ENCODE data around the gene SPARC. TPM values are rescaled to one million over a fixed set of nuclear protein-coding genes. Genes with fewer than 3 reads are reported as not detected.

Gene SPARC
- total RNA-seq, 4 donors from 2014 or later, result 341 to 2,293 (median 751) TPM

GRCh38 chr5:151611127-151611775 is 75.5 kb downstream of the SPARC start:
- no peaks in the 10 kb centered on the region for H3K4me1 ChIP-seq

More at GRCh38 chr5:151611127-151611775, 75.5 kb downstream of the SPARC start:
- no peaks in the 10 kb centered on the region for H3K9me3 ChIP-seq
- H3K36me3 ChIP-seq, result no peaks in the 10 kb centered on the region
- no peak for DNase-seq
- intact Hi-C loops (cut with DNase I; ENCODE audit: low total_unique reads), result no loop called here
- H3K4me3 ChIP-seq, result no peak overlapping the region
- H3K27ac ChIP-seq, result no peak overlapping the region
- no peaks in the 10 kb centered on the region for H3K27me3 ChIP-seq
- TF ChIP-seq, protein P1, sequence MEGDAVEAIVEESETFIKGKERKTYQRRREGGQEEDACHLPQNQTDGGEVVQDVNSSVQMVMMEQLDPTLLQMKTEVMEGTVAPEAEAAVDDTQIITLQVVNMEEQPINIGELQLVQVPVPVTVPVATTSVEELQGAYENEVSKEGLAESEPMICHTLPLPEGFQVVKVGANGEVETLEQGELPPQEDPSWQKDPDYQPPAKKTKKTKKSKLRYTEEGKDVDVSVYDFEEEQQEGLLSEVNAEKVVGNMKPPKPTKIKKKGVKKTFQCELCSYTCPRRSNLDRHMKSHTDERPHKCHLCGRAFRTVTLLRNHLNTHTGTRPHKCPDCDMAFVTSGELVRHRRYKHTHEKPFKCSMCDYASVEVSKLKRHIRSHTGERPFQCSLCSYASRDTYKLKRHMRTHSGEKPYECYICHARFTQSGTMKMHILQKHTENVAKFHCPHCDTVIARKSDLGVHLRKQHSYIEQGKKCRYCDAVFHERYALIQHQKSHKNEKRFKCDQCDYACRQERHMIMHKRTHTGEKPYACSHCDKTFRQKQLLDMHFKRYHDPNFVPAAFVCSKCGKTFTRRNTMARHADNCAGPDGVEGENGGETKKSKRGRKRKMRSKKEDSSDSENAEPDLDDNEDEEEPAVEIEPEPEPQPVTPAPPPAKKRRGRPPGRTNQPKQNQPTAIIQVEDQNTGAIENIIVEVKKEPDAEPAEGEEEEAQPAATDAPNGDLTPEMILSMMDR (IDR thresholded peaks at IDR 0.05), result no peak
- no peak for TF ChIP-seq POLR2A (IDR thresholded peaks at IDR 0.05)

Small RNA genes lying within 50 kb of the gene (small RNA-seq; reads per million reads assigned to genes)
- gene RN7SKP232, result not detected

Other genes starting within 250 kb of the SPARC start
- gene SLC36A1, start 239.3 kb downstream of the SPARC start, total RNA-seq, result 10 to 100 TPM in 1 of 4 donors, 1 to 10 TPM in 3; 5.0 to 10.1 (median 5.8) TPM
- gene FAT2, start 95.6 kb downstream of the SPARC start, total RNA-seq, result 1 to 10 TPM in 1 of 4 donors, under 1 TPM in 1, not detected in 2; 0.12 to 9.1 TPM
- gene ATOX1, start 71.7 kb upstream of the SPARC start, total RNA-seq, result 10 to 100 TPM in 3 of 4 donors, 1 to 10 TPM in 1; 2.6 to 99.7 (median 47.6) TPM
- 100 to 1,000 TPM in 3 of 4 donors, 10 to 100 TPM in 1; 72.1 to 240 (median 168) TPM for gene G3BP1, start 85.0 kb upstream of the SPARC start, total RNA-seq
- gene GLRA1, start 237.9 kb upstream of the SPARC start, total RNA-seq, result not detected

Measured in uterus (tissue), 4 donors.